ENCODE results near the gene SUGCT. TPM values are rescaled to one million over a fixed set of nuclear protein-coding genes. Genes with fewer than 3 reads are reported as not detected.

Gene SUGCT
- total RNA-seq, 1 experiment from 2014 or later, result 29.0 TPM

- no peak for DNase-seq (ENCODE audit: low read depth)
These were observed 190.1 kb downstream of the SUGCT start for GRCh38 chr7:40324914-40325313.

- DNase-seq (ENCODE audit: low read depth), result no peak
These were observed 192.3 kb downstream of the SUGCT start for GRCh38 chr7:40327113-40327512.

GRCh38 chr7:40327873-40328272 is 193.1 kb downstream of the SUGCT start:
- DNase-seq (ENCODE audit: low read depth), result no peak

GRCh38 chr7:40329601-40330153 is 194.9 kb downstream of the SUGCT start:
- peak; percentile 65 for DNase-seq (ENCODE audit: low read depth)

- no peak for DNase-seq (ENCODE audit: low read depth)
These were observed 195.6 kb downstream of the SUGCT start for GRCh38 chr7:40330408-40330807.

- DNase-seq (ENCODE audit: low read depth), result no peak
These were observed 197.1 kb downstream of the SUGCT start for GRCh38 chr7:40331915-40332314.

GRCh38 chr7:40332516-40332915 is 197.7 kb downstream of the SUGCT start:
- no peak for DNase-seq (ENCODE audit: low read depth)

GRCh38 chr7:40341836-40342235 is 207.0 kb downstream of the SUGCT start:
- no peak for DNase-seq (ENCODE audit: low read depth)

GRCh38 chr7:40346554-40346953 is 211.7 kb downstream of the SUGCT start:
- no peak for DNase-seq (ENCODE audit: low read depth)

- DNase-seq (ENCODE audit: low read depth), result no peak
These were observed 213.4 kb downstream of the SUGCT start for GRCh38 chr7:40348126-40348728.

GRCh38 chr7:40350100-40350499 is 215.3 kb downstream of the SUGCT start:
- DNase-seq (ENCODE audit: low read depth), result no peak

GRCh38 chr7:40354711-40355110 is 219.9 kb downstream of the SUGCT start:
- DNase-seq (ENCODE audit: low read depth), result no peak

- DNase-seq (ENCODE audit: low read depth), result peak; percentile 54
These were observed 221.5 kb downstream of the SUGCT start for GRCh38 chr7:40356312-40356711.

GRCh38 chr7:40356871-40357709 is 222.3 kb downstream of the SUGCT start:
- DNase-seq (ENCODE audit: low read depth), result peak; percentile 46

- DNase-seq (ENCODE audit: low read depth), result no peak
These were observed 235.0 kb downstream of the SUGCT start for GRCh38 chr7:40369641-40370277.

GRCh38 chr7:40371806-40372440 is 237.1 kb downstream of the SUGCT start:
- peak; percentile 32 for DNase-seq (ENCODE audit: low read depth)

GRCh38 chr7:40374575-40374974 is 239.8 kb downstream of the SUGCT start:
- peak; percentile 31 for DNase-seq (ENCODE audit: low read depth)

GRCh38 chr7:40380111-40380510 is 245.3 kb downstream of the SUGCT start:
- DNase-seq (ENCODE audit: low read depth), result no peak

GRCh38 chr7:40382145-40382544 is 247.3 kb downstream of the SUGCT start:
- DNase-seq (ENCODE audit: low read depth), result no peak

GRCh38 chr7:40393660-40394059 is 258.9 kb downstream of the SUGCT start:
- no peak for DNase-seq (ENCODE audit: low read depth)

- DNase-seq (ENCODE audit: low read depth), result no peak
These were observed 259.6 kb downstream of the SUGCT start for GRCh38 chr7:40394400-40394799.

- no peak for DNase-seq (ENCODE audit: low read depth)
These were observed 265.7 kb downstream of the SUGCT start for GRCh38 chr7:40400525-40400924.
